Mammary epithelial cell (primary cell): ENCODE data around the gene SHOC1.

Source experiments
- EZH2 ChIP-seq: IDR thresholded peaks from 2 replicates; pipeline ENCODE4 v1.6.1; 2012; ENCODE audit warnings: low read length, inconsistent platforms, borderline replicate concordance
- TF ChIP-seq, protein P1 (sequence below), 2 donors: IDR thresholded peaks in 1 of 2; conservative IDR thresholded peaks in 1 of 2; 2 replicates each; pipeline ENCODE4 v1.5.1; 2011 to 2012; ENCODE audit warnings: inconsistent platforms in 2 of 2, low read length in 2 of 2, mild to moderate bottlenecking in 2 of 2, control low read depth in 1 of 2, low read depth in 1 of 2; ENCODE audit not compliant: insufficient read depth in 1 of 2; ENCODE audit errors: extremely low read depth in 1 of 2

DNA sequence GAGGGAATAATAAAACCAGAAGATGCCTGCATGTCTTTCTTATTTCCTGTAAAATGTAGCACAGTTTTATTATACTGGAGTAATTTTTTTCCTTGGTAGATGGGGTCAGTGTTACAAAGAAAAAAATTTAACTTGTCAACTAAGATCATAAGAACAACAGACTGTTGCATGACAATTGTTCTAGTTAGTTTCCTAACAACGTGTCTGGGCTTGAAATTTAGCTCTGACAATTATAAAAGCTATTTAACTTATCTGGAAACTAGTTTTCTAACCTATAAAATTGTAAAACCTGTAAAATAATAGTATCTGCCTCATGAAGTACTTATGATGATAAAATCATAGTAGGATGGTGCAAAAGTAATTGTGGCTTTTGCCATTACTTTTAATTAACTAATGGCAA, 4.9 kb downstream of the SHOC1 start:
- TF ChIP-seq, protein P1, sequence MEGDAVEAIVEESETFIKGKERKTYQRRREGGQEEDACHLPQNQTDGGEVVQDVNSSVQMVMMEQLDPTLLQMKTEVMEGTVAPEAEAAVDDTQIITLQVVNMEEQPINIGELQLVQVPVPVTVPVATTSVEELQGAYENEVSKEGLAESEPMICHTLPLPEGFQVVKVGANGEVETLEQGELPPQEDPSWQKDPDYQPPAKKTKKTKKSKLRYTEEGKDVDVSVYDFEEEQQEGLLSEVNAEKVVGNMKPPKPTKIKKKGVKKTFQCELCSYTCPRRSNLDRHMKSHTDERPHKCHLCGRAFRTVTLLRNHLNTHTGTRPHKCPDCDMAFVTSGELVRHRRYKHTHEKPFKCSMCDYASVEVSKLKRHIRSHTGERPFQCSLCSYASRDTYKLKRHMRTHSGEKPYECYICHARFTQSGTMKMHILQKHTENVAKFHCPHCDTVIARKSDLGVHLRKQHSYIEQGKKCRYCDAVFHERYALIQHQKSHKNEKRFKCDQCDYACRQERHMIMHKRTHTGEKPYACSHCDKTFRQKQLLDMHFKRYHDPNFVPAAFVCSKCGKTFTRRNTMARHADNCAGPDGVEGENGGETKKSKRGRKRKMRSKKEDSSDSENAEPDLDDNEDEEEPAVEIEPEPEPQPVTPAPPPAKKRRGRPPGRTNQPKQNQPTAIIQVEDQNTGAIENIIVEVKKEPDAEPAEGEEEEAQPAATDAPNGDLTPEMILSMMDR (conservative IDR thresholded peaks at IDR 0.05 in 1 of 2, IDR thresholded peaks at IDR 0.05 in 1 of 2; ENCODE audit: extremely low read depth in 1 of 2, insufficient read depth in 1 of 2, low read depth in 1 of 2, low read length in 2 of 2) = no peak
- TF ChIP-seq EZH2 = no peak
